ENCODE results near the gene CDH26.
"Not testable (repeated sequence)": the region's sequence is repeated elsewhere in the genome, so short reads cannot be mapped to it uniquely, and the experiment has no call there.

CDH26 gene

DNA sequence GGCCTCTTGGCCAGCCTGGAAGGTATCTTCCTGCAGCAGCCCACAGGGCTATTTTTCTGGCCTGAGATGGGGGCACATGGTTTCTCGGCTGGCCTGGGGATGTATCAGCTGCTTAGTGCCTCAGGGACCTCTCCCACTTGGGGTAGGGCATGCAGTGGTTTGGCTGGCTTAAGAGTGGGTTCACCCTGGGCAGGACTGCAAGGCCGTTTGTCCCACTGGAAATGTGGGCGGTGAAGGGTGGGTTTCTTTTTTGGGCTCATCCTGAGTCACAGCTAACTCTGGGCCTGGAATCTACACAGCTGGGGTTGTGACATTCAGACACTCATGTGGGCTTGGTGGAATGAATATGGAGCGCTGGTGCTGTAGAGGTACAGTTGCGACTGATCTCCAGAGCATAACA lies 62.0 kb downstream of the CDH26 start:
- DNase-seq, result no peak

DNA sequence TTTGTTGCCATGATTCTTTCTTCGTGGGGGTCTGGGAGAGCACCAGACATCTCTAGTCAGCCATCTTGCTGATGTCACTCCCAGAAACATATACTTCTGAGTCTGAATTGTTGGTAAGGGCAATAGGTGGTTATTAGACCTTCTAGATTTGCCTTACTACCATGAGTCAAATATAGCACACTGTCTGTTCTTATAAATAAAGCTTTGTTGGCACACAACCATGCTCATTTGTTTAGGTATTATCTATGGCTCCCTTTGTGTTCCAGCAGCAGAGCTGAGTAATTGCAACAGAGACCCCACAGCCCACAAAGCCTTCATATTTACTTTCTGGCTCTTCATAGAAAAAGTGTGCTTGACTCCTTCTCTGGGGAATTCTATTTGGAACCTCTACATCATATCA lies 62.9 kb downstream of the CDH26 start:
- DNase-seq, result no peak

DNA sequence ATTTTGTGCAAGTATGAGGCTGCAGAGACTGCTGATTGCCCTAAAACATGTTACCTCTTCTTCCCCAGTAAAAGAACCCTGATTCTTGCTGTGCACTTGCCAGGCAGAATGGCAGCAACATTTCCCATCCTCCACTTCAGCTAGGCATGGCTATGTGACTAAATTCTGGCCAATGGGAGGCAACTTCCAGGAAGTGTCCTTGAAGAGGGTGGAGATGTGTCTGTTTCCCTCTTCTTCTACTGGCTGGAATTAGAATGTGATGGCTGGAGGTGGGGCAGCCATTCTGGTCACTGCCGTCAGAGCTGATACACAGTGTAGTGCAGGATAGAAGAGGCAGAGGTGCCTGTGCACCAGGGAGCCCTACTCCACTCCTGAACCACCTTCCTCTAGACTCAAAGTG lies 64.6 kb downstream of the CDH26 start:
- DNase-seq, result no peak

DNA sequence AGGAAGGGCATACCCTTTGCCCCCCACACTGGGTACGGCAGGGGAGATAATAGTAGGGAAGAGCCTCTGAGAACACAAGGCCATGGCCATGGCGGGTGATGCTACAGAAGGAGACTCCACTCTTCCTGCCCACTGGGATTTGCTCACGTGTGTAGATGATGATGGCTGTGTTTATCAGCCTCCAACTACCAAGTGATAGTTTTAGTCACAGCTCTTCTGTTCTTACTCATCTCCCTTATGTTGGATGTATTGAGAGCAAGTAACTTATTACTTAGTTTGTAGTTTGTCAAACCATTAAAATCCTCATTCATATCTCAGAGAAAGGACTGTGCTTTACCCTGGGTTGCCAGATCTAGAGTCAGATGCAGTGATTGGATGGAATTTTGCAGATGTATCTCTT lies 66.0 kb downstream of the CDH26 start:
- no peak for DNase-seq

DNA sequence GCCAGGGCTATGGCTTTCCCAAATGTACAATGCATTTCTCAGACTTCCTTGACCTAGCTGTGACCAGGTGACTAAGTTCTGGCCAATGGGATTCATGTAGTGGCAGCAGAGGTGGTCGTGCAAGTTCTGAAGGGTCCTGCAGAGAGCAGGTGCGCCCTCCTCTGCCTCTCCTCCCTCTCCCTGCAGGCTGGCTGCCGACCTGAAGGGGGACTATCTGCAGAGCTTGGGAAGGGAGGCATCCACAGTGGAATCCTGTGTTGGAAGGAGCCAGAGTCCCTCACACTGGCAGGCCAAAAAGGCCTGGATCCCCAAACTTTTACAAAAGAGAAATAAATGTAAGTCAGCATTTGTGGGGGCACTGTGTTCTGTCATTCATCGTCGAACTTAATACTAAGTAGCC lies 66.6 kb downstream of the CDH26 start:
- no peak for DNase-seq

DNA sequence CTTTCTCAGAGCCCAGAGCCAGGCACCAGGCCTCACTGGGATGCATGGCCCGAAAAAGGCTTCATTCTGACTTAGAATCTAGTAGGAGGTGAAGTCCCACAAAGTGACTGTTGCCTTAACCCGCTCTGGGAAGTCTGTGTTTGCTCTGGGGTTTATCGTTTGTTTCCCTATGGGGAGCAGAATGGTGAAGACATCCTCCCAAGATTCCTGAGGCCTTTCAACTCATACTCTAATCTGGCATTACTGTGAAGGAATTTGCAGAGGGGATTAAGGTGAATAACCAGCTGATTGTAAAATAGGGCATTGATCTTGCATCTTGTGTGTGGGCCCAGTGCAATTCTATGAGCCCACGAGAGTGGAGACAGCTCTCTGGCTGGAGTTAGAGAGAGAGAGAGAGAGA lies 67.8 kb downstream of the CDH26 start:
- no peak for DNase-seq

DNA sequence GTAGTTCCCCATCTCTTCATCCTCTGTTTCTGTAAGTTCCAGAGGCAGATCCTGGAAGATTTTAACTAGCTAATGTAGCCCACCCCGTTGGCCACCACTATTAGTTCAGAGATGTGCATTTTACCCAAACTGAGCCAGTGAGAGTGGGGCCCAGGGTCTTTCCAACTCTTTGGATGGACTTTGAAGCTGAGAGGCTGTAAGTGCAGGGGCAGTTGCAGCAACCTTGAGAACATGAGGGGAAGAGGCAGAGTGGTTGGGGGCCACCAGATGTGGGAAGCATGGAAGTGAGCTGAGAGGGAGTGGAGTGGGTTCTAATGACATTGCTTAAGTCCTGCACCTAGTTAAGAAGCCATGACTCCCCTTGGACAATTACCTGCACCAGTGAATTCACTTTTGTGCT lies 72.2 kb downstream of the CDH26 start:
- no peak for DNase-seq

DNA sequence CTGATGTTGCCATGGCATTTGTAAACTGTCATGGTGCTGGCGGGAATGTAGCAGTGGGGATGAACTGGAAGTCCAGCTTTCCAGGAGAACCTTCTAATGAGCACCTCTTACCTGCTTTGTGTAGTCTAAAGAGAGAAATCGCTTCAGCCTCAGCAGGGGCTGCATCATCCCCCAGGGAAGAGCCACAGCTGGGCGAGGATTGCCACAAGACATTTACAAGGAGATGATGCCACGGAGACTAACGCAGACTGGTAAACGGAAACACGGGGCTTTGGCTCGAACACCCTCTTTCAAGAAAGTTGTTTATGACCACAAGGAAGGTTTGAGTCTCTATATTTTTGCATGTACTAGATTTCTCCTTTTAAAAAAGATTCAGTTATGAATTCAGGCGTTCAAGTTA lies 72.9 kb downstream of the CDH26 start:
- no peak for DNase-seq

DNA sequence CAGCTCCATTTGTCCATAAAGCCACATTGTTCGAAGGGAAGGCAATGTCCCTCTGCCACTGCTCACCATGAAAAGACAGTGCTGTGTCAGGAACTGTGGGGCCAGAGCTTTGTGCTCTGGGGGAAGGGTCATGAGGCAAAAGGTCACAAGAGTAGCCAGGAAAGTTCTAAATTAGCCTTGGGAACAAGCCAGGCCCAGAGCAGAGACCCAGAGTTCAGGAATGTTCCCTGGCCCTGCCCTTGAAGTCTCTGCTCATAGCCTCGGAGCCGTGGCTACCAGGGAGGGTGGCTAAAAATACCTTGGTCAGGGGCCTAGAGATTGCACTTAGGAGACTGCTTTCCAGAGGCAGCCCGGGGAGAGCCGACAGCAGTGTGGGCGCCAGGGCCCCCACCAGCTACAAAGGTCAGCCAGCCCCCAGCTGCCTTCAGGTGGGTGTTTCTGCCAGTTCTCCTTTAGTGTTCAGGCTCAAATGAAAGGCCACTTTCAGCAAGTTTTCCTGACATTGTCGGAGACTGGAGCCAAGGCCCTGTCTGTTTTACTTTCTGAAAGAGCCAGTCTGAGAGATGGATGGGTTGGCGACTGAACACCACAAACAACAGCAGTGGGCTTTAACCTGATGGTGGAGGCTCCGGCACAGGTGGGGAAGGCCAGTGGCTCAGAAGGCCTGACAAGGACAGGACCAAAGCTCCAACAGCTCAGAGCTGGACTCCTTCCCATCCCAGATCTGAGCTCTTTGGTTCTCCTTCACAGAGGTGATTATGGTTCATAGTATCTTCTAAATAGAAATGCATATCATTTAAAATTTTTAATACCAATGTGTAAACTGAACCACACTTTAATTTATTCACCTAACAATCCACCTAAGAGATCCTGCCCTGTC lies 76.2 kb downstream of the CDH26 start:
- no peak for DNase-seq

DNA sequence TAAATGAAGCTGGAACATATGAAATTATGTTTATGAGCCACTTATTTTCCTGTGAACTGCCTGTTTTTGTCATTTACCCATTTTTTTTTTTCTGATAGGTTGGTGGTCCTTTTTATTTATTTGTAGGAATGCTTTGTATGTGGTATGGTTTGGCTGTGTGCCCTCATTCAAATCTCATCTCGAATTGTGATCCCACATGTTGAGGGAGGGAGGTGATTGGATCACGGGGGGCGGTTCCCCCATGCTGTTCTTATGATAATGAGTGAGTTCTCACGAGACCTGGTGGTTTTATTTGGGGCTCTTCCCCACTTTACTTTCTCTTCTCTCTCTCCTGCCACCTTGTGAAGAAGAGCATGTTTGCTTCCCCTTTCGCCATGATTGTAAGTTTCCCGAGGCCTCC lies 77.3 kb downstream of the CDH26 start:
- DNase-seq, result no peak

DNA sequence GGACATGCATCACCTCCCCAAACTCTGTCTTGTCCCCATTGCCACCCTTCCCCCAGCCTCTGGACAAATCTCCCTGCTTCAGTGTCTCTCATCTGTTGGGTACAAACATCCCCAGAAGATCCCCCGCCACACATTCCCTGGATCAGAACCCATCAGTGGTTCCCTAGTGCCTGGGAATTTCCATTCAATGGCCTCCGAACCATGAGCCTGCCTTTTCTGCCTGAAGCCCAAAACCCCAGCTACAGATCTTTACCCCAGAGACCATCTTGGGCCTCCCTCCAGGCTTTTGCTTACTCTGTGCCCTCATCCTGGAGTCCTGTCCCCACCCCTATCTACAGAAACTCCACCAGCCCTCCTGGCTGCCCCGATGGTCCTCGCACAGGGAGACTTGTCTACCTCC lies 78.1 kb downstream of the CDH26 start:
- no peak for DNase-seq

DNA sequence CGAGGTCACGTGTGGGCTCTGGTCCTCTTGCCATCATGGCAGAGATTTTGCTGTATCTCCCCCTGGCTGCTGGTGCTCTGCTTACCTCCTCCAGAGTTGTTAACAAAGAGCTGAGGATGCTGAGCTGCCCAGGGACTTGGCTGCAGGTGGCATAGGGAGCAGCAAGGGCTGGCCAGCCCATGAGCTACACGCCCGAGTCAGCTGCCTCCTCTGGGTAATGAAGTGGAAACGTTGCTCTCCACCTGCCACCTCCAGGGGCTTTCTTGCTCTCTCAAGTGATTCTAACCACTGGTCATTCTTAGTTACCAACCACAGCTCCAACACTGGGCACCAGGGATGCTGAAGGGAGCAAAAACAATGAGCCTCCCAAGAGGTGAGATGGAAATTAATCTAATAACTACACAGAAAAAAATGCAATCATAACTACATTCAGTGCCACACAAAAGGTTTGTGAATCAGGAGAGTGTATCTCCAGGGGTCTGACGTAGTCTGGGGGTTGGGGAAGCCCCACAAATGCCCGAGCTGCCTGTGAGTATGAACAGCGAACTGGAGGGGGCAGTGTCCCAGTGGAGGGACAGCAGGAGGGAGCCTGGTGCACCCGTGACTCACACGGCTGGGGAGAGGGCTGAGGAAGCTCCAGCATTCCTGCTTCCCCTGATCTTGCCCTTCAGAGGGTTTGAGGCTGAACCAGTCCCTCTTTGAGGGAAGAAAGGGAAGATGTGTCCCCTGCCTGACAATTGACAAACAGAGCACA lies 78.7 kb downstream of the CDH26 start:
- DNase-seq, result no peak

DNA sequence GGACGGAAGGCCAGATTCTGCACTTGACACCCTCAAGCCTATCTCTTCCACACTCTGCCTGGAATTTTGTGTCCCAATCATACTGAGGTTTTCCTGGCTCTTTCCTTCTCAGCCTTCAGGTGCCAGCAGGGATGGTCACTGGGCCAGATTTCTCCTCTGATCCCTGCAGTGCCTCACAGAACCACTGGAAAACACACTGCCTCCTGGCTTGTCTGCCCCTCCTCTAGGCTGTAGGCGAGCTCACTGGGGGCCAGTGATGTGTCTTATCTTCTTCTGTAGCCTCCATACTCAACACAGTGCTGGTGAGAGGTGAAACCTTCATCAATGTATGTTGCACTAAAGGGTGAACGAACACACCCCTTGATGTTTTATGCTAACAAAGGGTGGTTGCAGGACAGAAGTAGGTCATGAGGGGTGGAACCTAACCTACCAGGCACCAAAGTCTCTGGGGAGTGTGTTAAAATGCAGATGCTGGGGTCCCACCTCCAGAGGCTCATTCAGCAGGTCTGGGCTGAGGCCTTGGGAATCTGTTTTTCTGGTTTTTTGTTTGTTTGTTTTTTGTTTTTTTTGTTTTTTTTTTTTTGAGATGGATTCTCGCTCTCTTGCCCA lies 80.3 kb downstream of the CDH26 start:
- DNase-seq, result no peak

DNA sequence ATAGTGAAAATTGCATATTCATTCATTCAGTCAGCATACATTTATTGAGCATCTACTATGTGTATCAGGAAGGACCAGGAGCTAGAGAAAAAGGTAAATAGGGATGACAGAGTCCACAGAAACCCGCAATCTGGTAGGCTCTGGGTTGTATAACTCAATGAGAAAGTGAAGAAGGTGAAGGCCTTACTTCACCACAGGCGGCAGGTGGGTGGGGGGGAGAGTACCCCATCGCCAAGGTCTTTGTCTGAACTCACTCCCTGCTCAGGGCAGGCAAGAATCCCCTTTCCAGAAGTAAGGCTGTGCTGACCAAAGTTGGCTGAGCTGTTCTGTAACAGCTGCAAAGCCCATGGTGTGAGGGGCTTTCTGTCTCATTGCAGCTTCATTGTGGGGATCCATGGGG lies 81.3 kb downstream of the CDH26 start:
- no peak for DNase-seq

DNA sequence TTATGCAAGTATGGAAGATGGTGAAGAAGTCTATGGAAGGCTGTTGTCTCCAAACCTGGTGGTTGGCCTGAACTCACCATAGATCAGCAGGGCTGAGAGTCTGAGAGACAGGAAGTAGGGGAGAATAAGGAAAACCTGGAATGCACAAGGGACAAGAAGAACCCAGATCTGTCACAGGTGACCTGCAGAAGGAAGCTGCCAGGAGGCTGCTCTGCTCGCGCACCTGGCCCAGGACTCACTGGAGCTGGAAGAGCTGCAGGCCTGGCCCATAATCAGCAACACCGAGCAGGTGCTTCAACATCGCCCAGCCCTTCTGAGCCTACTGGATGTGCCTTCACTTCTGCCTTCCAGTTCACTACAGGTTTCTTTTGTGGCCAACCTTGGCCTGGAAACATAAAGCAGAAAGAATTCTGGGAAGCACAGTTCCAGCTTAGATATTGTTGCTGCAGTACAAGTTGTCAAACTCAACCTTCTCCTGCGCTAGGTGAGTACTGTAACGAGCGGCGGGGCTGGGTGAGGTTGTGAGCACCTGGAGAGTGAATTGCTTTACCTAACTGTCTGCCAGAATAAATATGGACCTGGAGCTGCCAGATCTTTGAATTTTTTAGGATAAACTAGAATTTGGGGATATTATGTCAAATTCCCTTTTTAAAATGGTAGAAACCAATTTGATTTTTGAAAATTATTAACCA lies 82.4 kb downstream of the CDH26 start:
- no peak for DNase-seq

DNA sequence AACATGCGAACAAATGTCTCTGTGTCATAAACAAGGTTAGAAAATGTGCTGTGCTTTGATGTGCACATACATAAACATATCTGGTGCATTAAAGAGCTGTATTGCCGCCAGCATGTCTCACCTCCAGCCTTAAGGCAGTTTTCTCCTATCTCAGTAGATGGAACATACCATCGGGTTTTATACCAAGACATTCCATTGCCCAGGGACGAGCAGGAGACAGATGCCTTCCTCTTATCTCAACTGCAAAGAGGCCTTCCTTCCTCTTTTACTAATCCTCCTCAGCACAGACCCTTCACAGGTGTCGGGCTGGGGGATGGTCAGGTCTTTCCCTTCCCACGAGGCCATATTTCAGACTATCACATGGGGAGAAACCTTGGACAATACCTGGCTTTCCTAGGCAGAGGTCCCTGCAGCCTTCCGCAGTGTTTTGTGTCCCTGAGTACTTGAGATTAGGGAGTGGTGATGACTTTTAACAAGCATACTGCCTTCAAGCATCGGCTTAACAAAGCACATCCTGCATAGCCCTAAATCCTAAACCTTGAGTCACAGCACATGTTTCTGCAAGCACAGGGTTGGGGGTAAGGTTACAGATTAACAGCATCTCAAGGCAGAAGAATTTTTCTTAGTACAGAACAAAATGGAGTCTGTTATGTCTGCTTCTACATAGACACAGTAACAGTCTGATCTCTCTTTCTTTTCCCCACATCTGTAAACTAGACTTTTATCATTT lies 83.4 kb downstream of the CDH26 start:
- DNase-seq, result not testable (repeated sequence)

DNA sequence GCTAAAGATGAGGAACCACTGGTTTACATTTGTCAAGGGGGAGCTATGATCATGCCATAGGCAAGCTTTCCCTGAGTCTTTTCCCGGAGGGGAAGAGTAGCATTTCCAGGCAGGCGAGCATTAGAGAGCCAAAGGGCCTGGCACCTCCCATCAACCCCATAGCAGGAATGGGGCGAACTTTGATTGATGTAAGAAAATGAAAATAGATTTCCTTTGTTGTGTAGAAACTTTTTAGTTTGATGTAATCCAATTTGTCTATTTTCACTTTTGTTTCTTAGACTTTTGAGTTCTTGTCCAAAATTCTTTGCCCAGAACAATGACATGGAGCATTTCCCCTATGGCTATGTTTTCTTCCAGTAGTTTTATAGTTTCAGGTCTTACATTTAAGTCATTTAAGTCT lies 85.2 kb downstream of the CDH26 start:
- no peak for DNase-seq

DNA sequence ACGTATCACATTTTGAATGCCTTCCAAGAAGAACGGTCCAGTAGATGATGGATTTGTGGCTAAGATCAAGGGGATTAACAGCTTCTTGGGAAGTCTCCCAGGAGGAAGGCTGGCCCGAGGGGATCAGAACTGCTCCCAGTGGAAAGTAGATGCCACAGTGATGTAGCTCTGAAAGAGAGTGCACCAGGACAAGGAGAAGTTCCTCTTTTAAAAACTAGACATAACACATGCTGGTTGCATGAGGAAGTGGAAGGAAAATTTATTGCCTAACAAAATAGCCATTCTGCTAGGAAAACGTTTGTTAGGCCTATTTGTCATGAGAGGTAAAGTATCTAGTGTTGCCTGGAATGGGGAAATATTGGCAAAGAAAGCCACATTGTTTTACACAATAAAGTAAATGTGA lies 87.8 kb downstream of the CDH26 start:
- DNase-seq, result no peak

DNA sequence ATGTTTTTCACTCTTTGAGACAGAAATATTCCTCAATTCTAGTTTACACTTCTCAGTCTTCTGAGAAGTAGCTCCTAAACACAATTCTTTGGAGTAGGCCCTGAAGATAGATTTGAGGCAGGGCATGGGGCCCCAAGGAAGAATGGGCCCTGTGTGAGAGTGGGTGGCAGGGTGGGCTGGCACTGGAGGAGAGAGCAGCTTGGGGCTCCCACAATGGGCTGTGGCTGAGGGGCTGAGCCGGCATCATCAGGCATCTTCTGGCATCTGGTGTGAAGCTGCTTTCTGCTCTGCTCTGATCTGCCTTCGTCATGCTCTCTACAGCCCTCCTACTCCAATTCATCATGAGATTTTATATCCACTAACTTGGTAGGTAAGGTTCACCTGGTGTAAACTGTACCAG lies 88.2 kb downstream of the CDH26 start:
- DNase-seq, result no peak

DNA sequence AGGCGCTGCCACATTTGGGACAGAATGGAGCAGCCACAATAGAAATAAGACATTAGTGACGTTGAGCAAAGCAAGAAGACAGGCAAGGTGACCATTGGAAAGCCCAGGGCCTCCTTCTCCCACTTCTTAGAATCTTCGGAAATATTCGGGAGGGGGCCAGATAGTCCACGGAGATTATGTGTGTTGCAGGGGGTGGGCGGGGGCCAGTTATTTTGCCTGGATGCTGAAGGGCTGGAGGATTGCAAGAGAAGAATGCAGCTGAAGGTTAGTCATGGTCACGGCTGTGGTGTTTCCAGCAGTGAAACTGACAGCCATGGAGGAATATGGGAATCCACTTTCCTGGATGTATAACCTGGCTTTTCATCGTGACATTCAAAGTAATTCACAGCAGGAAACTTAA lies 88.6 kb downstream of the CDH26 start:
- no peak for DNase-seq

DNA sequence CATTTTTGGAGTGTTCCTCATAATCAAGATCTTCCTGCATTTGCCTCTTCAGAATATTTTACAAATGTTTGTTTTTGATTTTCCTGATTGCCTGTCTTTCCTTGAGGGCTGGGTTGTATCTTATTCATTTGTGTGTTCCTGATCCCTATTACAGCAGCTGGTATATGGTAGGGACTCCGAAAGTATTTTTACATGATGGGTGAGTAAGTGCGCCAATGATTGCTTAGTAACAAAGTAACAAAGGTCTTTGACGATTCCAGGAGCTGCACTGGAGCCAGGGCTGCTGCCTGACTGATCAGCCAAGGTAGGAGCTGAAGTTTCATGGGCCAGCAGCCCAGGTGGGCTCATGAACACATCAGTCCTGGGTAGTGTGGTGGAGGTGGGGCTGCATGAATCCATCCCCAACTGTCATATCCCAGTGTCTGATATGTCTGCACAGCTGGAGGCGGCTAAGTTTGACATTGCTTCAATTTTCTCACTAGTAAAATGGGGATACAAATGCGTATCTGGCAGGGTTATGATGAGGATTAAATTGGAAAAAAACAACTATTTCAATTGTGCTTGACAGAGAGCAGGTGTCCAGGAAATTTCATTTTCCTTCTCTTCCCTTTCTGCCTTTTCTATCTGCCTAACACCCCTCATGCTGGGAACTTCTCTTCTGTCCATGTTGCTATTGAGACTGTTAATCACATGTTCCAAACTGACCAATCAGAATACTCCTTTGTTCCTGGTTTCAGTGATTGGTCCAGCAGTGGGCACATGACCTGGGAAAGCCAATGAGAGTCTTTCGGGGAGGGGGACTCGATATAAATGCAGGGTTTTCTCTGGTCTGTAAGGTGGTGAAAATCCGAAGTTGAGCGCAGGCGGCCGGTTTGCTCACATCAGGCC lies 90.7 kb downstream of the CDH26 start:
- DNase-seq, result no peak

DNA sequence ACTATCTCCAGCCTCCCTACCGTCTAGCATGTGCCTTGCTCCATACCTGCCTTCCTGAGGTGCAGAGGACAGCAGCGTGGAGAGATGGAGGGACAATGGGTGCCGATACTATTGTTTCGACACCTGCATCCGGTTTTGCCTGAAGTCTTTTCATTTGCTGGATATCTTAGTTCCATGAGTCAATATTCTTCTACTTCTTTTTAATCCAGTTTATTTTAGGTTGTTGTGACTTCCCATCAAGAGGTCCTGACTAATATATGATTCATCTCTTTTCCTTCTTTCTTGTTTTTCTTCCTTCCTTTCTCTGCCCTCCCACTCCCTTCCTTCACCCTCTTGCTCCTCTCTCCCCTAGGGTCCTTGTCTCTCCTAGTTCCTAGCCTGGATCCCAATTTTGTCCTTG lies 91.4 kb downstream of the CDH26 start:
- no peak for DNase-seq

Measured in NCI-H69 (cell line).